SHP77 treated with DMSO at 0.1 percent for 48 hours (cell line): ENCODE results near the gene TMEM14A.

ENCODE experiments used
- DNase-seq: peaks from one replicate; lab custom pipeline; 2025; lab: John Stamatoyannopoulos, UW

The TMEM14A gene

GRCh38 chr6:52736145-52736544, 65.2 kb downstream of the TMEM14A start:
- DNase-seq: no peak
